Glomerular visceral epithelial cell (primary cell): Measurements from ENCODE around the gene ITGA1.
A peak's percentile ranks its signal among the peaks of the same experiment; 100 is the strongest.

Experiments
- DNase-seq: peaks from one replicate; pipeline ENCODE4 v3.0.0-alpha.2; 2016; ENCODE audit errors: extremely low spot score

Gene ITGA1

GRCh38 chr5:52771343-52772039 is 16.2 kb upstream of the ITGA1 start:
- no peak for DNase-seq

DNA sequence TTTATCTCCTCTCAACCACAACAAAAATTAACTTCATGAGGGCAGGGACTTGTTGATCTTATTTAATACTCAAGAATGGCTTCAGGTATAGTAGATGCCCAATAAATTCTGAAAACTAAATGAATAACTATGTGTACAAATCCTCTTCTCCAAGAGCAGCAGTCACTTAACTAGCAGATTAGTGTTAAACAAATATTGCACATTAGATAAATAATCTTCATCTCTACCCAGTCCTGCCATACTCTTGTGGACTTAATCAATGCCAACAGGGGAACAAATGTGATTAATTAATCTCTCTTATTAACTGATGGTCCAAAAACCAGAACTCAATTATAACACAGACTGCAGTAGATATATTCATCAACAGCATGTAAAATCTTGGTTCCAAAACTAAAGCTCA is 15.0 kb upstream of the ITGA1 start:
- DNase-seq, result no peak

DNA sequence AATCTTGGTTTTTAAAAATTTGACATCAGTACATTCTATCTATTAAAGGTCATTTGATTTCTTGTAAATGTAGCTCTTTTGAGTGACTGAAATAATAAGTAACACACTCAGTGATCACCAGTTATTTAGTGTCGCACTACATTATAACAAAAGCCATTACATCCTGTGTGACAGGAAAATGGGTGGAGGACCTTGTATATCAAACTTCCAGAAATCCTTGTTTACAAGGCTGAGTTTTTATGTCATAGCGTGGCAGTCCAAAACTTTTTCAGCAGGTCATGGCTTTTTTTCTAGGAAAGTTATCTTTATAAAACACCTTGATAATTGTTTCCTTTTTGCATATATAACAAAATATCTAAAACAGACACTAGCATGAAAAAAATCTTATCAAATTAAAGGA is 14.4 kb upstream of the ITGA1 start:
- no peak for DNase-seq

- DNase-seq, result no peak
Measured at GRCh38 chr5:52774005-52774410, 13.7 kb upstream of the ITGA1 start.

DNA sequence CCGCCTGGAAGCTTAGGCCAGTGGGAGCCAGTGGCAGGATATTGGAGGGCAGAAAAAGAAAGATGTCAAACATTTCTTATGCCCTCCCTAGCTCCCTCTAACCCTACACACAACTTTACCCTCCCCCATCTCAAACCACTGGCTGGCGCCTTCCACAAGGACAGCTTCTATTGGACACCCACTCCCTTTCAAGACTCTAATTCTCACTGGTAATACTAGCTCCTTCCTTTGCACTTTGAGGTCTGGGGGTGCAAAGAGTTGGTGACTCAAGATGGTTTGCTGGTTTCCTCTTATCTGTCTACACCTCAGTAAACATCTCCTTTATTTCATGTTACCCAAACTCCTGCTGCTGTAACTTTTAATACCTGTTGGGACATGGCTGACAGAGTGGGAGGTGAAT is 11.6 kb upstream of the ITGA1 start:
- DNase-seq, result no peak

- DNase-seq, result no peak
Measured at GRCh38 chr5:52777186-52777585, 10.5 kb upstream of the ITGA1 start.

DNA sequence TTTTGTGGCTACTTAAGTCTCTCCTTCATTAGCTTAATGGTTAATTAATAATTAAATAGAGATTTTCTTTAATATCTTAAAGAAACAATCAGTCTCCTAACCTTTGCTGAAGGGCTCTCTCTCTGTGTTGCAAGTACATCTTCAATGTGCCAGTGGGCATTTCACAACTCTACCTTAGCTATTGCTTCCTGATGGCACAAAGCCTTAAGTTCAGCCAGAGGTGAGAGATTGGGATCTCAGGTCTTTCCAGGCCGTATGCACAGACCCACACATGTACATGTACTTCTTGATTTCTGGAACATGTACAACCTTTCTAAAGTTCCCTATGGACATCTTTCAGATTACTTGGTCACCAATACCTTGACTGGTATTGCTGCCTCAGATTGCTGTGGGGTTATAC is 8.9 kb upstream of the ITGA1 start:
- no peak for DNase-seq

DNA sequence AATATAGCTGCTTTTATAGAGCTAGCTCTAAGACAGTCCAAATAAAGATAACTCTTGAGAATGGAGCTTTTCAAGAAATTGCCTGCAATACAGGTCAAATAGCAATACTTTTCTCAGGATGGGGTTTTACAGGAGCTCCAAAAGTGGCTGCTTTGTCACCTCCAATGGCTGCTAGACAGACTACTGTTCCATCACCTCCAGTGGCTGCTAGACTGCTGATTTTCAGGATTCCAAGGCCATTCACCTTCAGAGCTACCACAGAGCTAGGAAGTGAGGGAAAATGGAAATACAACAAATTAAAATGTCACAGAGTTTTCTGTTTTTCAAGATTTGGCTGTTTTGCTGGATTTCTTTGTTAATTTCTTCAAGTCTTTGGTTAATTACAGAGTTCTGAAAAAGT is 8.5 kb upstream of the ITGA1 start:
- no peak for DNase-seq

DNA sequence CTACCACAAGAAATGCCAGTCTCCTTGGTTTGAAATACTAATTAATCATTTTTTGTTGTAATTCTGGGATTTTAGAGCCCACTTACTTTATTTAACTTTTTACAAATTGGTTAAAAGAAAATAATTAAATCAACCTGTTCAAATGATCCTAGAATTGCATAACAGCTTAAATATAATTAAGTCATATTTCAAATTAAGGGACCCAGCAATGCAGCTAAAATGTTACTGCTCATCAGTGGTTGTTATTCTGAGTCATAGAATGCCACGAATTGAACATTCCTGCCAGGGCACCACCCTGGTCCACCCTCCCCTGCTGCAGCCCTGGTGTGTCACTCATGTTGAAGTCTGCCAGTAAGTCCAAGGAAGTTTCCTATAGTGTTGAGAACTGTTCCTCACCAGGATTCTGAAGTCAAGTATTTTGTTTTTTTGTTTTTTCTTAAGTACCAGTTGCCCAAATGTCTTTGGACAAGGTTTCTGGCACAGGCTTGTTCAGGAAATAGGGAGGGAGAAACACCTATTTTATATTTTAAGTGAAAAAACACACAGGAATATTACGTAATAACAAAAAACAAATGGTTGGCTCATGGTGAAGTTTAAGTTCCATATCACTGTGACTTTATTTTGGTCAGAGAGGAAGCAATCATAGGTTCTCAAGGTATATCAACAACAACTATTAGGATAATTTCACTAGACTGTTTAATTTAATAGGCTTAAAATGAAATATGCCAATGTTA is 4.3 kb upstream of the ITGA1 start:
- DNase-seq, result peak; percentile 33

DNA sequence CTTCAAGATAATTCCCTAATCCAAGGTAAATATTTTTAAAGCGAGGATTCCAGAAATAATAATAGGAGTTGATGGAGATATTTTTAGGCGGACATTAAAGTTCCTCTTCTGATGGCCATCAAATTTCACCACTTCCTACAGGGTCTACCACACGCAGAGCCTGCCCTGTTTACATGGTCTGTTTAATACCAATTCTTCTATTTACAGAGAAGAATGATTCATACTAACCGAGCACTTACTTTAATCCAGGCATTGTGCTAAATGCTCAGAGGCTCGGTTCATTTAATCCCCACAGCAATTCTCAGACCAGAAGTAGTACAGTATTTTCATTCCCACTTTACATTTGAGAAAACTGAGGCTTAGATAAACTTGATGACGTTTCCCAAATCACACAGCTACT is 3.0 kb upstream of the ITGA1 start:
- no peak for DNase-seq

DNA sequence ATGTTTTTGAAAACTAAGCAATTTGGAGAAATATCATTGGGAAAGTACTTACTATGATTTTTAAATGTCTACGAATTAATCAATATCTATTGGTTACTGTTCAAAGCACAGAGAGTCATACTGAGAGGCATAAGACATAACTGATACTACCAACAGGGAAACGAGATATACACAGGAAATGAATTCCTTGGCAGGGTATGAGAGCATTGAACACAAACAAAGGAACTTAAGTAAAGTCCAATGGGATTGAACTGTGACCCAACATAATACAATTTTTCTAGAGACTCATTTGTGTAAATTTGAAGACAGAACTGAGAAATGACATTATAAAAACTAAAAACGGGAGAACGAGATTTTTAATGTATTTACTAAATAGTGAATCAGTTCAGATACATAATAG is 1.3 kb upstream of the ITGA1 start:
- no peak for DNase-seq

- DNase-seq, result no peak
Measured at GRCh38 chr5:52786949-52787599, 642 bp upstream of the ITGA1 start.

GRCh38 chr5:52788505-52788821 is 747 bp downstream of the ITGA1 start:
- DNase-seq, result no peak

DNA sequence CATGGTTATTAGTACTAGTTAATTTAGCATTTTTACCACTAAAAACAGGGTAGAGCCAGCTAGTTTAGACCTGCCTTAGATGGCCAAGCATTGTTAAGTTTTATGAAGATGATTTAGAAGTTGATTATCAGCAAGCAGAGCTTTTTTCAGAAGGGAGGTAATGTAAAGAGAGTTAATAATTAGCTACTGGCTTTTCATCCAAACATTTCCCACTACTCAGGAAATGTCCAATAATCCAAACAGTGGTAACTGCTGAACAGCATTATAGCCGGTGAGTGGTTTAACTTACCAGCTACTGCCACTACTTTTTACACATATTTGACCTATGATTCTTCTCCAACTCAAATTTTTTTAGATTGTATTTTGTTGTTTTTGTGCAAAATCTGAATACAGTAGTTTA is 1.7 kb downstream of the ITGA1 start:
- no peak for DNase-seq

DNA sequence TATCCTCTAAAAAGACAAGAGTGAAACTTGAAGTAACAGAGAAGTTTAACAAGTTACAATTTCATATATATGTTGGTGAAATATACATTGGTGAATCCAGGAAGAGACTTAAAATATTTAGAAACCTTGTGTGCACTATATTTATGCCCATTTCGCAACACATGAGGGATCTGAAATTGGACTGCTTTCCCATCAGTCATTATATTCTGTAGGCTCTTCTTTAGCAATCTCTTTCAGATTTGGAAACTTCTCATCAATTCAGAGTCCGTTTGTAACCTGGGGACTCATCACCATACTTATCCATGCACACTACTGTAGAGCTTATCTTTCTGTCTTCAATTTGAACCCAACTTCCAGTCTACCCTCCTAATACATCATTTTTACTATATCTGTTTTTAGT is 2.1 kb downstream of the ITGA1 start:
- DNase-seq, result no peak

GRCh38 chr5:52791366-52791765 is 3.6 kb downstream of the ITGA1 start:
- no peak for DNase-seq

- DNase-seq, result no peak
Measured at GRCh38 chr5:52794519-52794918, 6.8 kb downstream of the ITGA1 start.

GRCh38 chr5:52796031-52796430 is 8.3 kb downstream of the ITGA1 start:
- DNase-seq, result no peak

DNA sequence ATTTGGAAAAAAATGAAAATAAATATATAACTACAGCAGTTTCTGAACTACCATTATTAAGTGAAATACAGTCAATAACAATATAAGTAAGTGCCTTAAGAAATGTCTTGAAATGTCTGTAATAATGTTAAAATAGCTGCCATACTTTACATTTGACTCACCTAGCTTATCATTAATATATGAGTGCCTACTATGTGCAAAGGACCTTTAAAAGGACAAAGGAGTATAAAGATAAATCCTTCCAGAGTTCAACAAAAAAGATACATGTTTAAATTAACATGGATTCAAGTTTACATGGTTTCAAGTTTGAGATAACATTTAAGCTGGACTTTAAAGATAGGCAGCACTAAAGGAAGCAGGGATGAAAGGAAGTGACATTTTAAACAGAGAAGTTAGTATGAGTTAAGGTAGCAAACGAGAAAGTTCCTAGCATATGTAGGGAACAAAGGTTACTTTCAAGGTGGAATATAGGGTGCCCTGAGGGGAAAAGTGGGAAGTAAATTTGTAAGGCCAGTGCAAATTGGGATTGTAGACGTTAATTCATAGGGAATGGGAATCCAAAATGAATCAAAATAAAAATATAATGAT is 8.9 kb downstream of the ITGA1 start:
- no peak for DNase-seq

DNA sequence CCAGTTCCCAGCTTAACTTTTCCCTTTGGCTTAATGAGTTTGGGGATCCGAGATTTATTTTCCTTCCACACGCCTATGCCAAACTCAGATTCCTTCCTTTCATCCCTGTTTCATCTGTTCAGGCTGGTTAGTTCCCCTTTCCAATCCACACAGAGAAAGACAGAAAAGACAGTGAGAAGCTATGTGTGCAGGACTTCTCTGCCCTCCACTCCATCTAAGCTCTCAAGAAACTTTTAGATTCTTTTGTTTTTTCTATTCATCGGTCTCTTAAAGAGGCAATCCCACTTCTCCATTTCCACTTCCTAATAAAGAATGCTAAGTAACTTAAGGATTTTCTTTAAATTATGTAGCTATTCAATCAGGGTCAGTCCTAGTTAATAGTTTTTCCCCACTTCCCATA is 11.2 kb downstream of the ITGA1 start:
- no peak for DNase-seq

DNA sequence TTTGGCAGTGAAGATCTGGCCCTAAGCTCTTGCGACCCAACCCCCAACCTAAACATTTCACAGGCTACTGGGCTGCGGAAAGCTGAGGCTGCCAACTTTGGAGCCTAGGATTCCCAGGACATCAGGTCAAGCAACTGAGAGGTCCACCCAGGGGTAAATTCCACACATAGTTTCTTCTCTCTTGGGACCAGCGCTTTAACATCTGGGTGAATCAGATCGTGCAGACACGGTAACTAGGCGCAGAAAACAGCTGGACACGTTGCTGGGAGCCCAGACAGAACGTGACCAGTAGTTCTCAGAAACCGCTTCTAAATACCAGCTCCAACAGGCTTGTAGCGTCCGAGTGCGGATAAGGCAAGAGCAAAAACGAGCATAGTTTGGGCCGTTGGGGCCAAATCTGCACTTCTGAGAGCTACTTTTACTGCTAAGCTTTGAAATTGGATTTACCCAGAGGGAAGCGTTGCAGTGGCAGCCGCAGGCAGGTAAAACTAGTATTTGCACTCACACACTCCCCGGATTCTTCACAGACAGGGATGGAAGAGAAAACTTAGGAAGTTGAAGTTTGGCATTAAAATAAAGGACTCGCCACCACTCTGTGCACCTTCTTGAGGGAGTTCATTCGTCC is 11.8 kb downstream of the ITGA1 start:
- peak; percentile 93 for DNase-seq

GRCh38 chr5:52799983-52800393 is 12.3 kb downstream of the ITGA1 start:
- DNase-seq, result peak; percentile 97
